Body of pancreas (tissue), 4 donors: ENCODE results near the gene CKMT2.

Experiments
- POLR2A ChIP-seq, 3 donors: fragments of 450-650 bp; IDR thresholded peaks; one replicate each; pipeline ENCODE4 v1.6.1; 2016; ENCODE audit warnings: antibody characterized with exemption in 3 of 3, mild to moderate bottlenecking in 2 of 3
- TF ChIP-seq, protein P1 (sequence below), 7 experiments: fragments of 450-650 bp in 4 of 7; fragments of 200-600 bp in 3 of 7; sonication (generic) in 3 of 7; IDR thresholded peaks; one replicate each; pipeline ENCODE4 v1.5.1; 2016 to 2019; ENCODE audit warnings: antibody characterized with exemption in 7 of 7

DNA sequence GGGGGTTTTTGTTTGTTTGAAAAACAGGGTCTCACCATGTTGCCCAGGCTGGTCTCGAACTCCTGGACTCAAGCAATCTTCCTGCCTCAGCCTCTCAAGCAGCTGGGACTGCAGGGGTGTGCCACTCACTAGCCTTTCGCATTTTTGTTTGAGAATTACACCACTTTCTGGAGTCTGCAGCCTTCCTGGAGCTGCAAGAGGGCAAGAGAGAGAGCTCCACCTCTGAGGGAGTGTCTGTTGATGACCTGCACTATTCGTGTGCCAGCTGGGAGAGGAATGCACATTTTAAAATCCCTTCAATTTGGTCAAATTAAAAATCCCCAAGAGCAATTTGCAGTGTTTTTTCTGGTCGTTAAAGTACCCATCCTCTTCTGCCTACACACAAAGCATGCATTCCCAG, 5.0 kb upstream of the CKMT2 start:
- TF ChIP-seq, protein P1, sequence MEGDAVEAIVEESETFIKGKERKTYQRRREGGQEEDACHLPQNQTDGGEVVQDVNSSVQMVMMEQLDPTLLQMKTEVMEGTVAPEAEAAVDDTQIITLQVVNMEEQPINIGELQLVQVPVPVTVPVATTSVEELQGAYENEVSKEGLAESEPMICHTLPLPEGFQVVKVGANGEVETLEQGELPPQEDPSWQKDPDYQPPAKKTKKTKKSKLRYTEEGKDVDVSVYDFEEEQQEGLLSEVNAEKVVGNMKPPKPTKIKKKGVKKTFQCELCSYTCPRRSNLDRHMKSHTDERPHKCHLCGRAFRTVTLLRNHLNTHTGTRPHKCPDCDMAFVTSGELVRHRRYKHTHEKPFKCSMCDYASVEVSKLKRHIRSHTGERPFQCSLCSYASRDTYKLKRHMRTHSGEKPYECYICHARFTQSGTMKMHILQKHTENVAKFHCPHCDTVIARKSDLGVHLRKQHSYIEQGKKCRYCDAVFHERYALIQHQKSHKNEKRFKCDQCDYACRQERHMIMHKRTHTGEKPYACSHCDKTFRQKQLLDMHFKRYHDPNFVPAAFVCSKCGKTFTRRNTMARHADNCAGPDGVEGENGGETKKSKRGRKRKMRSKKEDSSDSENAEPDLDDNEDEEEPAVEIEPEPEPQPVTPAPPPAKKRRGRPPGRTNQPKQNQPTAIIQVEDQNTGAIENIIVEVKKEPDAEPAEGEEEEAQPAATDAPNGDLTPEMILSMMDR (IDR thresholded peaks at IDR 0.05), result no peak
- no peak for TF ChIP-seq POLR2A (IDR thresholded peaks at IDR 0.05)
